Right lobe of liver (tissue), 4 donors: ENCODE data around the gene MGAT3.

ENCODE experiments used
- CTCF ChIP-seq, 4 donors: fragments of 200-600 bp in 3 of 4; fragments of 450-650 bp in 1 of 4; IDR thresholded peaks; one replicate each; pipeline versions ENCODE4 v1.5.1 to v1.8.0; 2016 to 2022; ENCODE audit warnings: antibody characterized with exemption in 4 of 4, mild to moderate bottlenecking in 2 of 4
- POLR2A ChIP-seq: fragments of 450-650 bp; IDR thresholded peaks from one replicate; pipeline ENCODE4 v1.6.1; 2017; ENCODE audit warnings: antibody characterized with exemption, mild to moderate bottlenecking
- donor health status: DM: no; HTN: no; CAD: no.
- donor health status: DM: no; HTN: no; CAD: no.
- donor health status: DM: no; HTN: yes; CAD: no.

GRCh38 chr22:39518144-39518786, 61.5 kb downstream of the MGAT3 start:
- TF ChIP-seq CTCF (IDR thresholded peaks at IDR 0.05) (no peak), POLR2A (no peak)
